OCI-LY7 (cell line): ENCODE measurements around the gene VWA2.

Experiments used
- CTCF ChIP-seq: fragments of 200-600 bp; sonication (generic); conservative IDR thresholded peaks from 2 replicates; pipeline ENCODE4 v1.5.1; 2014; ENCODE audit warnings: mild to moderate bottlenecking, antibody characterized with exemption, low read length, moderate library complexity, mixed read lengths
- EZH2phosphoT487 ChIP-seq: fragments of 200-600 bp; sonication (generic); IDR thresholded peaks from 2 replicates; pipeline ENCODE4 v1.6.1; 2018; ENCODE audit warnings: low read depth, borderline replicate concordance, mild to moderate bottlenecking, mixed run types, antibody characterized with exemption, low read length, moderate library complexity, mixed read lengths

GRCh38 chr10:114322344-114322743, 83.3 kb downstream of the VWA2 start:
- TF ChIP-seq EZH2phosphoT487: no peak
- TF ChIP-seq CTCF: no peak
